H1 (cell line): Measurements from ENCODE around the gene ZNF473.

Experiments used
- GABPA ChIP-seq: IDR thresholded peaks from 2 replicates; pipeline ENCODE4 v1.6.1; 2011; ENCODE audit warnings: mild to moderate bottlenecking, low read length, moderate library complexity, borderline replicate concordance; ENCODE audit not compliant: insufficient read depth
- KDM5A ChIP-seq: fragments of 200-600 bp; IDR thresholded peaks from 2 replicates; pipeline ENCODE4 v1.7.1; 2012; ENCODE audit warnings: mild to moderate bottlenecking, low read length, inconsistent platforms, mixed read lengths
- POLR2A ChIP-seq, 2 experiments: IDR thresholded peaks; 1 replicate in 1 of 2; 2 replicates in 1 of 2; pipeline ENCODE4 v1.6.1; 2011; ENCODE audit warnings: low read depth in 2 of 2, low read length in 2 of 2, mild to moderate bottlenecking in 2 of 2; ENCODE audit errors: control extremely low read depth in 1 of 2
- SAP30 ChIP-seq: fragments of 300-600 bp; sonication (generic); IDR thresholded peaks from 2 replicates; pipeline ENCODE4 v1.7.1; 2012; ENCODE audit warnings: low read length, moderate library complexity, mild to moderate bottlenecking, inconsistent platforms; ENCODE audit not compliant: insufficient read depth, insufficient replicate concordance
- TF ChIP-seq, protein P1 (sequence below), 3 experiments: IDR thresholded peaks; 1 replicate in 2 of 3; 2 replicates in 1 of 3; pipeline versions ENCODE4 v1.5.1 to v1.6.1; 2011; ENCODE audit warnings: low read length in 3 of 3, mild to moderate bottlenecking in 3 of 3, inconsistent platforms in 2 of 3, low read depth in 1 of 3, moderate library complexity in 1 of 3; ENCODE audit not compliant: insufficient read depth in 1 of 3; ENCODE audit errors: control extremely low read depth in 1 of 3

- TF ChIP-seq, protein P1, sequence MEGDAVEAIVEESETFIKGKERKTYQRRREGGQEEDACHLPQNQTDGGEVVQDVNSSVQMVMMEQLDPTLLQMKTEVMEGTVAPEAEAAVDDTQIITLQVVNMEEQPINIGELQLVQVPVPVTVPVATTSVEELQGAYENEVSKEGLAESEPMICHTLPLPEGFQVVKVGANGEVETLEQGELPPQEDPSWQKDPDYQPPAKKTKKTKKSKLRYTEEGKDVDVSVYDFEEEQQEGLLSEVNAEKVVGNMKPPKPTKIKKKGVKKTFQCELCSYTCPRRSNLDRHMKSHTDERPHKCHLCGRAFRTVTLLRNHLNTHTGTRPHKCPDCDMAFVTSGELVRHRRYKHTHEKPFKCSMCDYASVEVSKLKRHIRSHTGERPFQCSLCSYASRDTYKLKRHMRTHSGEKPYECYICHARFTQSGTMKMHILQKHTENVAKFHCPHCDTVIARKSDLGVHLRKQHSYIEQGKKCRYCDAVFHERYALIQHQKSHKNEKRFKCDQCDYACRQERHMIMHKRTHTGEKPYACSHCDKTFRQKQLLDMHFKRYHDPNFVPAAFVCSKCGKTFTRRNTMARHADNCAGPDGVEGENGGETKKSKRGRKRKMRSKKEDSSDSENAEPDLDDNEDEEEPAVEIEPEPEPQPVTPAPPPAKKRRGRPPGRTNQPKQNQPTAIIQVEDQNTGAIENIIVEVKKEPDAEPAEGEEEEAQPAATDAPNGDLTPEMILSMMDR (IDR thresholded peaks at IDR 0.05; ENCODE audit: control extremely low read depth in 1 of 3, insufficient read depth in 1 of 3, low read depth in 1 of 3, low read length in 3 of 3) = no peak
- TF ChIP-seq SAP30 (no peak), POLR2A (IDR thresholded peaks at IDR 0.05; ENCODE audit: control extremely low read depth in 1 of 2, low read depth in 2 of 2, low read length in 2 of 2) (no peak), KDM5A (no peak), GABPA (no peak)
These were observed 3.0 kb upstream of the ZNF473 start for GRCh38 chr19:50022823-50023222.
